Measurements from ENCODE around the gene COPG2. TPM values are rescaled to one million over a fixed set of nuclear protein-coding genes. Genes with fewer than 3 reads are reported as not detected.

Gene COPG2
- total and polyA plus RNA-seq, 2 experiments from 2014 or later, result 4.9 to 66.3 TPM

DNA sequence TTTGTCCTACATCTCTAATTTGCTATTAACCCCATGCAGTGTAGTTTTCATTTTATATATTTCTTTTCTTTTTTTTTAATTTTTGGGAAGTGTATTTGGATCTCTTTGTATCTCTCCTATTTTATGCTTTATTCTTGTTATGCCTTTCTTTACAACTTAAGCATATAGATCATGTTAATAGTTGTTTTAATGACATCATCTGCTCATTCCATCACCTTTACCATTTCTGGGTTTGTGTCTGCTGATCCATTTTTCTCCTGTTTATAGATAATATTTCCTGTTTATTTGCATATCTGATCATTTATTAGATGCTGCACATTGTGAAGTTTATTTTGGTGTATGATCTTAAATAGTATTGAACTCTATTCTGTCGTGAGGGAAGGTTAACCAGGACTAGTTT is 13.7 kb downstream of the COPG2 start:
- Mint-ChIP-seq H3K4me1 (no peaks in the 10 kb centered on the region), H3K27me3 (ENCODE audit: insufficient read depth, low read depth, poor library complexity) (no peaks in the 10 kb centered on the region), H3K9me3 (no peaks in the 10 kb centered on the region), H3K36me3 (ENCODE audit: low read depth) (peaks cover 25% of the 10 kb centered on the region), H3K27ac (no peak overlapping the region), H3K4me3 (no peak overlapping the region)
- H3K9me2 ChIP-seq (ENCODE audit: insufficient read depth), result no peaks in the 10 kb centered on the region
- no peaks in the 10 kb centered on the region for H4K20me1 ChIP-seq (replicated peaks; ENCODE audit: insufficient read depth)
- H3K27ac ChIP-seq (ENCODE audit: low read depth), result no peak overlapping the region
- no peaks in the 10 kb centered on the region for H3F3A ChIP-seq (replicated peaks; ENCODE audit: low read depth)
- no peaks in the 10 kb centered on the region for H3K27me3 ChIP-seq (ENCODE audit: insufficient read depth)
- TF ChIP-seq CREB1 (CRISPR knock-in tag; IDR thresholded peaks at IDR 0.05; ENCODE audit: low read depth) (no peak), POLR2AphosphoS5 (IDR thresholded peaks at IDR 0.05; ENCODE audit: low read depth) (no peak), STAT1 (IDR thresholded peaks at IDR 0.05; ENCODE audit: unreplicated experiment) (no peak), ZNF331 (CRISPR knock-in tag; IDR thresholded peaks at IDR 0.05; ENCODE audit: low read depth) (no peak), EZH2phosphoT487 (IDR thresholded peaks at IDR 0.05; ENCODE audit: unreplicated experiment) (no peak), EZH2 (IDR thresholded peaks at IDR 0.05; ENCODE audit: low read depth, unreplicated experiment) (no peak), JUNB (IDR thresholded peaks at IDR 0.05; ENCODE audit: unreplicated experiment) (no peak), ZNF114 (CRISPR knock-in tag; IDR thresholded peaks at IDR 0.05) (no peak), NANOG (IDR thresholded peaks at IDR 0.05; ENCODE audit: borderline replicate concordance) (no peak)
- TF ChIP-seq, protein P1, sequence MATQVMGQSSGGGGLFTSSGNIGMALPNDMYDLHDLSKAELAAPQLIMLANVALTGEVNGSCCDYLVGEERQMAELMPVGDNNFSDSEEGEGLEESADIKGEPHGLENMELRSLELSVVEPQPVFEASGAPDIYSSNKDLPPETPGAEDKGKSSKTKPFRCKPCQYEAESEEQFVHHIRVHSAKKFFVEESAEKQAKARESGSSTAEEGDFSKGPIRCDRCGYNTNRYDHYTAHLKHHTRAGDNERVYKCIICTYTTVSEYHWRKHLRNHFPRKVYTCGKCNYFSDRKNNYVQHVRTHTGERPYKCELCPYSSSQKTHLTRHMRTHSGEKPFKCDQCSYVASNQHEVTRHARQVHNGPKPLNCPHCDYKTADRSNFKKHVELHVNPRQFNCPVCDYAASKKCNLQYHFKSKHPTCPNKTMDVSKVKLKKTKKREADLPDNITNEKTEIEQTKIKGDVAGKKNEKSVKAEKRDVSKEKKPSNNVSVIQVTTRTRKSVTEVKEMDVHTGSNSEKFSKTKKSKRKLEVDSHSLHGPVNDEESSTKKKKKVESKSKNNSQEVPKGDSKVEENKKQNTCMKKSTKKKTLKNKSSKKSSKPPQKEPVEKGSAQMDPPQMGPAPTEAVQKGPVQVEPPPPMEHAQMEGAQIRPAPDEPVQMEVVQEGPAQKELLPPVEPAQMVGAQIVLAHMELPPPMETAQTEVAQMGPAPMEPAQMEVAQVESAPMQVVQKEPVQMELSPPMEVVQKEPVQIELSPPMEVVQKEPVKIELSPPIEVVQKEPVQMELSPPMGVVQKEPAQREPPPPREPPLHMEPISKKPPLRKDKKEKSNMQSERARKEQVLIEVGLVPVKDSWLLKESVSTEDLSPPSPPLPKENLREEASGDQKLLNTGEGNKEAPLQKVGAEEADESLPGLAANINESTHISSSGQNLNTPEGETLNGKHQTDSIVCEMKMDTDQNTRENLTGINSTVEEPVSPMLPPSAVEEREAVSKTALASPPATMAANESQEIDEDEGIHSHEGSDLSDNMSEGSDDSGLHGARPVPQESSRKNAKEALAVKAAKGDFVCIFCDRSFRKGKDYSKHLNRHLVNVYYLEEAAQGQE (IDR thresholded peaks at IDR 0.05; ENCODE audit: unreplicated experiment), result no peak
- TF ChIP-seq, protein P2, sequence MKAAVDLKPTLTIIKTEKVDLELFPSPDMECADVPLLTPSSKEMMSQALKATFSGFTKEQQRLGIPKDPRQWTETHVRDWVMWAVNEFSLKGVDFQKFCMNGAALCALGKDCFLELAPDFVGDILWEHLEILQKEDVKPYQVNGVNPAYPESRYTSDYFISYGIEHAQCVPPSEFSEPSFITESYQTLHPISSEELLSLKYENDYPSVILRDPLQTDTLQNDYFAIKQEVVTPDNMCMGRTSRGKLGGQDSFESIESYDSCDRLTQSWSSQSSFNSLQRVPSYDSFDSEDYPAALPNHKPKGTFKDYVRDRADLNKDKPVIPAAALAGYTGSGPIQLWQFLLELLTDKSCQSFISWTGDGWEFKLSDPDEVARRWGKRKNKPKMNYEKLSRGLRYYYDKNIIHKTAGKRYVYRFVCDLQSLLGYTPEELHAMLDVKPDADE (IDR thresholded peaks at IDR 0.05), result no peak
- TF ChIP-seq, protein P3, sequence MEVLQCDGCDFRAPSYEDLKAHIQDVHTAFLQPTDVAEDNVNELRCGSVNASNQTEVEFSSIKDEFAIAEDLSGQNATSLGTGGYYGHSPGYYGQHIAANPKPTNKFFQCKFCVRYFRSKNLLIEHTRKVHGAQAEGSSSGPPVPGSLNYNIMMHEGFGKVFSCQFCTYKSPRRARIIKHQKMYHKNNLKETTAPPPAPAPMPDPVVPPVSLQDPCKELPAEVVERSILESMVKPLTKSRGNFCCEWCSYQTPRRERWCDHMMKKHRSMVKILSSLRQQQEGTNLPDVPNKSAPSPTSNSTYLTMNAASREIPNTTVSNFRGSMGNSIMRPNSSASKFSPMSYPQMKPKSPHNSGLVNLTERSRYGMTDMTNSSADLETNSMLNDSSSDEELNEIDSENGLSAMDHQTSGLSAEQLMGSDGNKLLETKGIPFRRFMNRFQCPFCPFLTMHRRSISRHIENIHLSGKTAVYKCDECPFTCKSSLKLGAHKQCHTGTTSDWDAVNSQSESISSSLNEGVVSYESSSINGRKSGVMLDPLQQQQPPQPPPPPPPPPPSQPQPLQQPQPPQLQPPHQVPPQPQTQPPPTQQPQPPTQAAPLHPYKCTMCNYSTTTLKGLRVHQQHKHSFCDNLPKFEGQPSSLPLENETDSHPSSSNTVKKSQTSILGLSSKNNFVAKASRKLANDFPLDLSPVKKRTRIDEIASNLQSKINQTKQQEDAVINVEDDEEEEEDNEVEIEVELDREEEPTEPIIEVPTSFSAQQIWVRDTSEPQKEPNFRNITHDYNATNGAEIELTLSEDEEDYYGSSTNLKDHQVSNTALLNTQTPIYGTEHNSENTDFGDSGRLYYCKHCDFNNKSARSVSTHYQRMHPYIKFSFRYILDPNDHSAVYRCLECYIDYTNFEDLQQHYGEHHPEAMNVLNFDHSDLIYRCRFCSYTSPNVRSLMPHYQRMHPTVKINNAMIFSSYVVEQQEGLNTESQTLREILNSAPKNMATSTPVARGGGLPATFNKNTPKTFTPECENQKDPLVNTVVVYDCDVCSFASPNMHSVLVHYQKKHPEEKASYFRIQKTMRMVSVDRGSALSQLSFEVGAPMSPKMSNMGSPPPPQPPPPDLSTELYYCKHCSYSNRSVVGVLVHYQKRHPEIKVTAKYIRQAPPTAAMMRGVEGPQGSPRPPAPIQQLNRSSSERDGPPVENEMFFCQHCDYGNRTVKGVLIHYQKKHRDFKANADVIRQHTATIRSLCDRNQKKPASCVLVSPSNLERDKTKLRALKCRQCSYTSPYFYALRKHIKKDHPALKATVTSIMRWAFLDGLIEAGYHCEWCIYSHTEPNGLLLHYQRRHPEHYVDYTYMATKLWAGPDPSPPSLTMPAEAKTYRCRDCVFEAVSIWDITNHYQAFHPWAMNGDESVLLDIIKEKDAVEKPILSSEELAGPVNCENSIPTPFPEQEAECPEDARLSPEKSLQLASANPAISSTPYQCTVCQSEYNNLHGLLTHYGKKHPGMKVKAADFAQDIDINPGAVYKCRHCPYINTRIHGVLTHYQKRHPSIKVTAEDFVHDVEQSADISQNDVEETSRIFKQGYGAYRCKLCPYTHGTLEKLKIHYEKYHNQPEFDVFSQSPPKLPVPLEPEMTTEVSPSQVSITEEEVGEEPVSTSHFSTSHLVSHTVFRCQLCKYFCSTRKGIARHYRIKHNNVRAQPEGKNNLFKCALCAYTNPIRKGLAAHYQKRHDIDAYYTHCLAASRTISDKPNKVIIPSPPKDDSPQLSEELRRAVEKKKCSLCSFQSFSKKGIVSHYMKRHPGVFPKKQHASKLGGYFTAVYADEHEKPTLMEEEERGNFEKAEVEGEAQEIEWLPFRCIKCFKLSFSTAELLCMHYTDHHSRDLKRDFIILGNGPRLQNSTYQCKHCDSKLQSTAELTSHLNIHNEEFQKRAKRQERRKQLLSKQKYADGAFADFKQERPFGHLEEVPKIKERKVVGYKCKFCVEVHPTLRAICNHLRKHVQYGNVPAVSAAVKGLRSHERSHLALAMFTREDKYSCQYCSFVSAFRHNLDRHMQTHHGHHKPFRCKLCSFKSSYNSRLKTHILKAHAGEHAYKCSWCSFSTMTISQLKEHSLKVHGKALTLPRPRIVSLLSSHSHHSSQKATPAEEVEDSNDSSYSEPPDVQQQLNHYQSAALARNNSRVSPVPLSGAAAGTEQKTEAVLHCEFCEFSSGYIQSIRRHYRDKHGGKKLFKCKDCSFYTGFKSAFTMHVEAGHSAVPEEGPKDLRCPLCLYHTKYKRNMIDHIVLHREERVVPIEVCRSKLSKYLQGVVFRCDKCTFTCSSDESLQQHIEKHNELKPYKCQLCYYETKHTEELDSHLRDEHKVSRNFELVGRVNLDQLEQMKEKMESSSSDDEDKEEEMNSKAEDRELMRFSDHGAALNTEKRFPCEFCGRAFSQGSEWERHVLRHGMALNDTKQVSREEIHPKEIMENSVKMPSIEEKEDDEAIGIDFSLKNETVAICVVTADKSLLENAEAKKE (CRISPR knock-in tag; IDR thresholded peaks at IDR 0.05), result no peak
- TF ChIP-seq, protein P4, sequence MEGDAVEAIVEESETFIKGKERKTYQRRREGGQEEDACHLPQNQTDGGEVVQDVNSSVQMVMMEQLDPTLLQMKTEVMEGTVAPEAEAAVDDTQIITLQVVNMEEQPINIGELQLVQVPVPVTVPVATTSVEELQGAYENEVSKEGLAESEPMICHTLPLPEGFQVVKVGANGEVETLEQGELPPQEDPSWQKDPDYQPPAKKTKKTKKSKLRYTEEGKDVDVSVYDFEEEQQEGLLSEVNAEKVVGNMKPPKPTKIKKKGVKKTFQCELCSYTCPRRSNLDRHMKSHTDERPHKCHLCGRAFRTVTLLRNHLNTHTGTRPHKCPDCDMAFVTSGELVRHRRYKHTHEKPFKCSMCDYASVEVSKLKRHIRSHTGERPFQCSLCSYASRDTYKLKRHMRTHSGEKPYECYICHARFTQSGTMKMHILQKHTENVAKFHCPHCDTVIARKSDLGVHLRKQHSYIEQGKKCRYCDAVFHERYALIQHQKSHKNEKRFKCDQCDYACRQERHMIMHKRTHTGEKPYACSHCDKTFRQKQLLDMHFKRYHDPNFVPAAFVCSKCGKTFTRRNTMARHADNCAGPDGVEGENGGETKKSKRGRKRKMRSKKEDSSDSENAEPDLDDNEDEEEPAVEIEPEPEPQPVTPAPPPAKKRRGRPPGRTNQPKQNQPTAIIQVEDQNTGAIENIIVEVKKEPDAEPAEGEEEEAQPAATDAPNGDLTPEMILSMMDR (conservative IDR thresholded peaks at IDR 0.05; ENCODE audit: low read depth in 2 of 2), result no peak
- no peak overlapping the region for H2AFZ ChIP-seq
- H3K4me1 ChIP-seq (ENCODE audit: insufficient read depth), result no peaks in the 10 kb centered on the region
- no peak overlapping the region for H3K4me3 ChIP-seq
- H3K4me2 ChIP-seq, result no peak overlapping the region
- DNase-seq (ENCODE audit: low spot score) (no peak), ATAC-seq (no peak)
- peaks cover 3% of the 10 kb centered on the region; the same call in 1 of the 2 replicates for H3K36me3 ChIP-seq (ENCODE audit: insufficient read depth)
- H3K79me2 ChIP-seq (replicated peaks; ENCODE audit: insufficient read depth), result no peaks in the 10 kb centered on the region
